Heart left ventricle (tissue), 16 donors: ENCODE results near the gene USP4. TPM values are rescaled to one million over a fixed set of nuclear protein-coding genes. Genes with fewer than 3 reads are reported as not detected.

Experiments used
- ATAC-seq, 4 donors: fragments of 200-7000 bp; cut with Tn5 transposase; one replicate each; pipeline ENCODE4 v1.9.1; 2020 to 2022; ENCODE audit warnings: moderate library complexity in 4 of 4, mild to moderate bottlenecking in 3 of 4, moderate number of reproducible peaks in 1 of 4
- DNase-seq, 5 donors: peaks; one replicate each; pipeline ENCODE4 v3.0.0-alpha.2; 2020
- H3K27ac ChIP-seq, 12 donors: fragments of 200-600 bp; sonication (generic) in 4 of 12; one replicate each; pipeline versions ENCODE4 v1.5.0 to v1.8.0; 2016 to 2022; ENCODE audit warnings: mild to moderate bottlenecking in 2 of 12
- H3K27me3 ChIP-seq, 9 donors: fragments of 200-600 bp; sonication (generic) in 2 of 9; one replicate each; pipeline versions ENCODE4 v1.5.1 to v1.8.0; 2016 to 2022; ENCODE audit warnings: mild to moderate bottlenecking in 3 of 9
- H3K36me3 ChIP-seq, 9 donors: fragments of 200-600 bp; sonication (generic) in 2 of 9; one replicate each; pipeline versions ENCODE4 v1.5.0 to v1.8.0; 2018 to 2022; ENCODE audit warnings: mild to moderate bottlenecking in 2 of 9
- H3K4me1 ChIP-seq, 12 donors: fragments of 200-600 bp; sonication (generic) in 4 of 12; one replicate each; pipeline versions ENCODE4 v1.5.0 to v1.8.0; 2016 to 2022; ENCODE audit warnings: mild to moderate bottlenecking in 3 of 12
- H3K4me3 ChIP-seq, 12 donors: fragments of 200-600 bp; sonication (generic) in 4 of 12; one replicate each; pipeline versions ENCODE4 v1.5.0 to v1.8.0; 2017 to 2022; ENCODE audit warnings: mild to moderate bottlenecking in 9 of 12, moderate library complexity in 4 of 12
- H3K9me3 ChIP-seq, 12 donors: fragments of 200-600 bp; sonication (generic) in 4 of 12; one replicate each; pipeline versions ENCODE4 v1.5.0 to v1.8.0; 2016 to 2022; ENCODE audit warnings: mild to moderate bottlenecking in 1 of 12
- POLR2A ChIP-seq, 2 donors: fragments of 450-650 bp; IDR thresholded peaks; one replicate each; pipeline ENCODE4 v1.6.1; 2017; ENCODE audit warnings: antibody characterized with exemption in 2 of 2, mild to moderate bottlenecking in 2 of 2, moderate library complexity in 2 of 2
- WGBS, 4 donors: extraction: QIAGEN DNeasy Blood & Tissue Kit in 2 of 4; methylation state at CpG; one replicate each; pipeline versions ENCODE4 v1.1.5 to v1.1.7; 2013 to 2018; 5-methylcytosine and 5-hydroxymethylcytosine counted together
- intact Hi-C, 10 donors: fragments of 100-400 bp; cut with DNase I; formaldehyde crosslinking; loops; one replicate each; pipeline versions ENCODE4 v1.11.1 to v1.14.2; 2022
- polyA plus RNA-seq, 2 donors: library from polyadenylated mRNA; stranded (reverse); fragments of 200-250 nt; gene quantifications; one replicate each; pipeline ENCODE4 v1.2.3, GENCODE V29; 2013
- total RNA-seq, 9 donors: library from RNA; depleted of rRNA in 2 of 9; stranded (reverse); fragments of >200 nt in 2 of 9; fragmentation: NEBNext Ultra II Directional in 3 of 9; extraction: Animal tissue kit (Norgen Biotek cat#: 25700) in 3 of 9; gene quantifications; one replicate each; pipeline versions ENCODE4 v1.1.0 to v1.2.4, GENCODE V29; 2016 to 2023
- TF ChIP-seq, protein P1 (sequence below), 12 donors: fragments of 200-600 bp; sonication (generic) in 4 of 12; IDR thresholded peaks; one replicate each; pipeline versions ENCODE4 v1.5.0 to v1.8.0; 2018 to 2022; ENCODE audit warnings: antibody characterized with exemption in 12 of 12, mild to moderate bottlenecking in 5 of 12
- donor health status: ischemic (EF 13 %, LVEDD 7.1; RV severe dilation, severe dysfunction).
- donor health status: healthy with polysubstance abuse.
- donor health status: DM: no; HTN: yes; CAD: no.
- donor health status: DM: no; HTN: no; CAD: no.
- donor health status: ischemic (EF 25% LVEDD 6.9; RV normal size, moderate dysfunction).
- donor health status: ischemic (EF 25% LVEDD 5.7; RV mildly dilated, moderate dysfunction).
- donor health status: healthy.
- donor health status: DM: yes; HTN: yes; CAD: no.
- donor health status: ischemic (EF 35%, LVEDD 5.7; RV mildly dilated, moderate dysfunction).
- donor health status: nonischemic (EF 11% LVEDD 7.7; RV severe dilation, severe dysfunction).
- donor health status: DM: yes; HTN: yes; CAD: no.
- donor health status: PGD.
- donor health status: ischemic (EF 29% LVEDD 5.4; RV normal size, mild dysfunction).
- donor health status: nonischemic (EF 23%, LVEDD 6.1; RV moderate dilation, normal function).

Gene USP4
- total and polyA plus RNA-seq, 11 donors: 17.3 to 48.6 (median 36.0) TPM

DNA sequence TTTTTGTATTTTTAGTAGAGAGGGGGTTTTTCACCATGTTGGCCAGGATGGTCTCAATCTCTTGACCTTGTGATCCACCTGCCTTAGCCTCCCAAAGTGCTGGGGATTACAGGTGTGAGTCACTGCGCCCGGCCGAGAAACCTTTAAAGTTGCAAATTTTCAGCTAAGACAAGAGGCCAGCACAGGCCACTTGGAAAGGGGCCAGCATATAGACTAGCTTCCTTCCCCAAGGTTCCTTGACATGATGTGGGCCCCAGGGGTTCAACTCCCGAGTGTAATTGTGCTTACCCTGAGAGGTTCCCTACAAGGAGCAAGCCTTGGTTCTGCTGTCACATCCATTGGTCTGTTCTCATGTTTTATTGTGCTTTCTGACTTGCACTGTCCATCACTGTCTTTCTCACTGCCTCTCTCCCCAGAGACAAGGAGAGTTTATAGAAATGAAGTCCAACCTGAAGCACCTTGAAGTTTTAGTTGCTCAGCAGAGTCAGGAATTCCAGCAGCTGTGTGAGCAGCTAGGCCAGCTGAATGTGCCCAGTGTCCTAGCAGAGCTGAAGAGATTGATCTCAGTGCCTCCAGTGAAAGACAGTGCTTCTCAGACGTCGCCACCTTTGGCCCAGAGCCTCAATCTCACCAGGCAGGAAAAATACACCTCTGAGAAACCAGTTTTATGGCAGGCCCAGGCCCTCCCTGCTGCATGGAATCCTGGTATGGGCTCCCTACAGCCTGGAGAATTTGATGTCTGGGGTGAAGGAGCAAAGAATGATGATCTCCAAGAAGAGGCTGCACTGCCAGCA, 83.9 kb downstream of the USP4 start:
- H3K27me3 ChIP-seq: no peaks in the 10 kb centered on the region
- peaks cover 0 to 12% (median 0%) of the 10 kb centered on the region in 9 donors for H3K36me3 ChIP-seq
- no peak for DNase-seq
- TF ChIP-seq, protein P1, sequence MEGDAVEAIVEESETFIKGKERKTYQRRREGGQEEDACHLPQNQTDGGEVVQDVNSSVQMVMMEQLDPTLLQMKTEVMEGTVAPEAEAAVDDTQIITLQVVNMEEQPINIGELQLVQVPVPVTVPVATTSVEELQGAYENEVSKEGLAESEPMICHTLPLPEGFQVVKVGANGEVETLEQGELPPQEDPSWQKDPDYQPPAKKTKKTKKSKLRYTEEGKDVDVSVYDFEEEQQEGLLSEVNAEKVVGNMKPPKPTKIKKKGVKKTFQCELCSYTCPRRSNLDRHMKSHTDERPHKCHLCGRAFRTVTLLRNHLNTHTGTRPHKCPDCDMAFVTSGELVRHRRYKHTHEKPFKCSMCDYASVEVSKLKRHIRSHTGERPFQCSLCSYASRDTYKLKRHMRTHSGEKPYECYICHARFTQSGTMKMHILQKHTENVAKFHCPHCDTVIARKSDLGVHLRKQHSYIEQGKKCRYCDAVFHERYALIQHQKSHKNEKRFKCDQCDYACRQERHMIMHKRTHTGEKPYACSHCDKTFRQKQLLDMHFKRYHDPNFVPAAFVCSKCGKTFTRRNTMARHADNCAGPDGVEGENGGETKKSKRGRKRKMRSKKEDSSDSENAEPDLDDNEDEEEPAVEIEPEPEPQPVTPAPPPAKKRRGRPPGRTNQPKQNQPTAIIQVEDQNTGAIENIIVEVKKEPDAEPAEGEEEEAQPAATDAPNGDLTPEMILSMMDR (IDR thresholded peaks at IDR 0.05): no peak
- TF ChIP-seq POLR2A (IDR thresholded peaks at IDR 0.05): no peak
- WGBS, 4 donors: 83 to 91% (median 84%) methylated on average over 6 of the region's 6 CpGs
- intact Hi-C loops: no loop called here
- ATAC-seq: no peak
- no peak overlapping the region for H3K27ac ChIP-seq
- no peak overlapping the region for H3K4me3 ChIP-seq
- peaks cover 0 to 4% (median 0%) of the 10 kb centered on the region in 12 donors for H3K4me1 ChIP-seq
- H3K9me3 ChIP-seq: no peaks in the 10 kb centered on the region

DNA sequence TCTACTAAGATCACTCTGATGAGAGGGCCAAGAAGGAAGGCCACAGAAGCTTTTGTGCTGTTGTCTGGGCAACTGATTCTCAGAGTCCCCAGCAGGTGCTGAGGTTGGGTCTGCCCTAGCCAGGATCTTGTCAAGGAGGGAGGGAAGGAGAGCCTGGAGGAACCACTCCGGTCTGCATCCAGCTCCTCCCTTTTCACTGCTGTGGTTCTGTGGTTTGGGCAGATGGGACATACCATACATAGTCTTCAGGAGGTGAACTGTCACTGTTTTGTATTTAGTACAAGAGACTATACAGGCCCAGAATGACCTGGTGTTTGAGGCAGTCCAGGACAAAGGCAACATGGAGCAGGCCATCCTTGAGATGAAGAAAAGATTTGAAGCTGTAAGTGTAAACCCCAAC, 84.7 kb downstream of the USP4 start:
- H3K27ac ChIP-seq: peak overlapping the region in 1 of 12 donors; percentile 17
- no peak overlapping the region for H3K4me3 ChIP-seq
- peaks cover 0 to 12% (median 0%) of the 10 kb centered on the region in 9 donors for H3K36me3 ChIP-seq
- TF ChIP-seq POLR2A (IDR thresholded peaks at IDR 0.05): no peak
- TF ChIP-seq, protein P1 (IDR thresholded peaks at IDR 0.05): no peak
- intact Hi-C loops: no loop called here
- no peak for DNase-seq
- H3K27me3 ChIP-seq: no peaks in the 10 kb centered on the region
- no peak for ATAC-seq
- 56 to 78% (median 66%) methylated on average over 1 of the region's 1 CpG for WGBS, 4 donors
- H3K9me3 ChIP-seq: no peaks in the 10 kb centered on the region
- H3K4me1 ChIP-seq: peaks cover 0 to 4% (median 0%) of the 10 kb centered on the region in 12 donors

DNA sequence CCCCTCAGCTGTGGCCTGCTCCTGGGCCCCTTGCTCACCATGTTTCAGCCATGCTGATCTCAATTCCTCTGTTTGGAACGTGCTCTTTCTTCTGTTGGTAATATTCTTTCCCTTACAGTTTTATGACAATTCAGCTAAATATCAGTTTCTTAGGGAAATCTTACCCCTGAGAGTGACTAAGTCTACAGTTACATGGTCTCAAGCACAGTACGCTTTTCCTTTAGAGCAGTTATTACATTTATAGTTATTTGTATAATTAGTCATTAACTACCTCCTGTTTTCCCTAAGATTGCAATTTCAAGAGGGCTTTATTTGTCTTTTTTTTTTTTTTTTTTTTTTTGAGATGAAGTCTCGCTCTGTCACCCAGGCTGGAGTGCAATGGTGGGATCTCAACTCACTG, 86.3 kb downstream of the USP4 start:
- no peak for ATAC-seq
- no peaks in the 10 kb centered on the region for H3K27me3 ChIP-seq

DNA sequence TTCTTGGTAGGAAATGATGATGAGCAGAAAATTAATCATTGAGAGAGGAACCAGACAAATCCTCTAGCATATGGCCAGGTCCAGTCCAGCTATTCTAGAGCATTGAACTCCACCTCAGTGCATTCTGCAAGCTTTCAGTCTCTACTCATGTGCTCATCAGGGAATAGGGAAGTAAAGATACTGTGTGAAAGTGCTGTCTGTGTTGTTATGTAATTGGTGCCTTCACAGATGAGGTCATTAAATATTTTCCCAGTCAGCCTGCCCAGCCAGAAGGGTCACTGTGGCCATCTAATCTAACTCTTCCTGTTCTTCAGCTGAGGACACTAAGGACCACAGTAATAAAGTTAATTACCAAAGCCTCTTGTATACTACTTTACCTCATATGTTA, 91.0 kb downstream of the USP4 start:
- DNase-seq (peak in 3 of 5 donors; percentile 22 to 39 (median 37)), ATAC-seq (peak; percentile 80 to 97 (median 92))
- H3K9me3 ChIP-seq: no peaks in the 10 kb centered on the region
- peaks cover 0 to 31% (median 13%) of the 10 kb centered on the region in 12 donors for H3K4me1 ChIP-seq
- H3K36me3 ChIP-seq: peaks cover 0 to 16% (median 0%) of the 10 kb centered on the region in 9 donors
- H3K4me3 ChIP-seq: no peak overlapping the region
- no peak for TF ChIP-seq POLR2A (IDR thresholded peaks at IDR 0.05)
- TF ChIP-seq, protein P1 (IDR thresholded peaks at IDR 0.05): no peak
- intact Hi-C loops: no loop called here
- H3K27me3 ChIP-seq: no peaks in the 10 kb centered on the region
- peak overlapping the region in 11 of 12 donors; percentile 28 to 87 (median 72) for H3K27ac ChIP-seq

More for the DNA sequence above, 86.3 kb downstream of the USP4 start:
- WGBS, 4 donors: 89 to 93% (median 92%) methylated on average over 3 of the region's 3 CpGs
- DNase-seq: no peak
- Histone ChIP-seq H3K4me1 (peaks cover 0 to 16% (median 7%) of the 10 kb centered on the region in 12 donors), H3K27ac (no peak overlapping the region), H3K4me3 (no peak overlapping the region), H3K9me3 (no peaks in the 10 kb centered on the region), H3K36me3 (peaks cover 0 to 12% (median 0%) of the 10 kb centered on the region in 9 donors)
- intact Hi-C loops: no loop called here
- TF ChIP-seq, protein P1 (IDR thresholded peaks at IDR 0.05): no peak
- TF ChIP-seq POLR2A (IDR thresholded peaks at IDR 0.05): no peak
